Kidney tubule cell (primary cell): ENCODE data around the gene USP20.
"Not testable (repeated sequence)": the region's sequence is repeated elsewhere in the genome, so short reads cannot be mapped to it uniquely, and the experiment has no call there.

Experiments used
- DNase-seq: peaks from one replicate; pipeline ENCODE4 v3.0.0-alpha.2; 2018; ENCODE audit warnings: low spot score

Gene USP20

DNA sequence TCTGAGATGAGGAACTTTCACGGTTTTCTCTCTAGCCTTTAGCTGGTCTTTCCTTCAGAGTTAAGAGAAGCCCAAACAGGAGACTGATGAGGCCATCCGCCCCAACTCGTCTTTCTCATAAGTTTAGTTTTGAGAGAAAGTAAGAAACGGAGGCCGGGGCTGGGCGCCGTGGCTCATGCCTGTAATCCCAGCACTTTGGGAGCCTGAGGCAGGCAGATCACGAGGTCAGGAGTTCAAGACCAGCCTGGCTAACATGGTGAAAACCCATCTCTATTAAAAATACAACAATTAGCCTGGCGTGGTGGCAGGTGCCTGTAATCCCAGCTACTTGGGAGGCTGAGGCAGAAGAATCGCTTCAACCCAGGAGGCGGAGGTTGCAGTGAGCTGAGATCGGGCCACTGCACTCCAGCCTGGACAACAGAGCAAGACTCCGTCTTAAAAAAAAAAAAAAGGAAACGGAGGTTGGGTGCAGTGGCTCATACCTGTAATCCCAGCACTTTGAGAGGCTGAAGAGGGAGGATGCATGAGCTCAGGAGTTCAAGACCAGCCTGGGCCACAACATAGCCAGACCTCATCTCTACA, 55.6 kb downstream of the USP20 start:
- not testable (repeated sequence) for DNase-seq

DNA sequence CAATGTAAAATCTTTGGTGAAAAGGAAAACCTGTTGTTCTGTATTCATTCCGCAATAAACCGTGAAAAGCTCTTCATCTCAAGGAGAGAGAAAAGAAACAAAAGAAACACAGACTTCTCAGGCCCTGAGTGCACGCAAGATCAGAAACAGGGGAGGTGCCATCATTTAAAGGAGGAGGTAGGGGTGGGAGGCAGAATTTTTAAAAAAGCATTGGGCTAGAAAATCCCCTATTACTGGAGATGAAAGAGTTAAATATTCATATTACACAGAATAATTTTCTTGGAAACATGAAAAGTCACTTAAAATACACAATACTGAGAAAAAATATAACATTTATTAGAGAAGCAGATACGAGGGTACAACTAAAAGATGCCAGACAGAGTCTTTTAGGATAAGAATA, 56.3 kb downstream of the USP20 start:
- no peak for DNase-seq

DNA sequence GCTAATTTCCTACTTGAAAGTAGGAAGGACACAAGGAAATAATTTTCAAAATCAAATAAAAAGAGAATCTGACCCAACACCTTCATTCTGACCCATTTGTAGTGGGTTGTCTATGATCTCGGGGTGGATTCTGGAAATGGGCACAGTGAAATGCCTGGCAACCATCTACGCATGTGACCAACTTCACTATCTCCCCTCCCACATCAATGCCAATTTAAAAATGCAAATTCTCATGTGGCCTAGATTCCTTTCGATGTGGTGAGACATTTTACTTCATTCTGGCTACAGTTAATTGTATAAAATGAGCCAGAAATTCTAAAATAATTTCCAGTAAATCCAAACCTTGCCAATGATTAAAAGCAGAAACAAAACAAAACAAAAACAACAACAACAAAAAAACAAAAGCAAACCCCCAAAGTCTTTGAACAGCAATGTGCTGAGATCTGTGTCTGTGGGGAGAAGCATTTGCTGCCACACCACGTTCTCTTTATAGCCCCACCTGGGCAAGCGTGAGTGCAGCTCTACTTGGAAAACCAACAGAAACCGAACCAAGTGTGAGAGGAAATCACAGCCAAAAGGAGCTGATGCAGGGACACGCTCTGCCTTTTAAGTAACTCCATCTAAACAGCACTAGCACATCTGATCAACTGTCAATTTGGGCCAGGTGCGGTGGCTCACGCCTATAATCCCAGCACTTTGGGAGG, 59.0 kb downstream of the USP20 start:
- no peak for DNase-seq

GRCh38 chr9:129895376-129896268, 60.4 kb downstream of the USP20 start:
- DNase-seq: no peak

GRCh38 chr9:129897263-129897662, 62.0 kb downstream of the USP20 start:
- no peak for DNase-seq

DNA sequence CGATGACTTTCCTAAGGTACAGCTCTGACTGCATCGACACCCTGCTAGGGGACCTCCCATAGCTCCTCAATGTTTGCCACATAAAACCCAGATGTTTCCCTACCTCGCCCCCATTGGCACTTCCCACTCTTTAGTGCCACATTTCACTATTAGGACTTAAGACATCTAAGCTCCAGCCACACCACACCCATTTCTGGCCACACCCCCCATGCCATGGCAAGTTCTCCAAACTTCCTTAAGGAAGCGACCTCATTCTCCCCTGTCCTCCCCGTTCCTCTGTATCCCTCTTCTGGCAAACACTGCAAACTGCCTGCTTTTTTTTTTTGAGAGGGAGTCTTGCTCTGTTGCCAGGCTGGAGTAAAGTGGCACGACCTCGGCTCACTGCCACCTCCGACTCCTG, 62.9 kb downstream of the USP20 start:
- DNase-seq: peak; percentile 7

GRCh38 chr9:129899620-129900019, 64.4 kb downstream of the USP20 start:
- no peak for DNase-seq

- DNase-seq: no peak
These were observed 65.2 kb downstream of the USP20 start for GRCh38 chr9:129900263-129901027.

GRCh38 chr9:129901993-129902739, 66.9 kb downstream of the USP20 start:
- DNase-seq: no peak

- no peak for DNase-seq
These were observed 67.5 kb downstream of the USP20 start for GRCh38 chr9:129902740-129903134.

DNA sequence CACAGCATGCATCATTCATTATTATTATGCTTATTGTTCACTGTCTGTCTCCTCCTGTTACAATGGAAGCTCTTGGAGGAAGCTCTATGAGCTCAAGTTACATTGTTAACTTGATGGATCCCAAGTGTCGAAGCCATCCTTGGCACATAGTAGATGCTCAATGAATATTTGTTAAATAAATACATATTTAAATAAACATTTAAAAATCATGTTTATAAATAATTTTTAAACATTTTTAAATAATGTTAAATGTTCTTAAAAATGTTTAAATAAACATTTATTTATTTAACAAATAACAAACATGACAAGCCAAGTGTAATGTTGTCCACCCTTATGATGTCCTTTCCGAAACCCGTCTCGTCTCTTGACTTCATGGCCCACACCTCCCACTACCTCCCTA, 69.5 kb downstream of the USP20 start:
- no peak for DNase-seq

- DNase-seq: no peak
These were observed 71.0 kb downstream of the USP20 start for GRCh38 chr9:129906298-129906697.

DNA sequence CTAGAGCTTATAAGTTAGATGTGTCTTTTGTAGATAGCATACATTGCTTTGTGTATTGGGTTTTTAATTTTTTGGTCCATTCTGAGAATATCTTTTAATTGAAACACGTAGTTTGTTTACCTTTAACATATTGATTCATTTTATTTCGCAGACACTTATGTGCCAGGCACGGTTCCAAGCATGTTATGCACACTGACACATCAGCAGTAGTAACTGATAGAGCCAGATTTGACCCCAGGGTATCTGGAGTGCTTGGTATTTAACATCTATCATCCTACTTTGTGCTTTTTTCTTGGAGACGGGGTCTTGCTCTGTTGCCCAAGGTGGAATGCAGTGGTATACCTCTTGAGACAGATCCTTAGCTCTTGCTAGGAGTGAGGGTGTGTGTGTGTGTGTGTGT, 71.9 kb downstream of the USP20 start:
- DNase-seq: no peak

DNA sequence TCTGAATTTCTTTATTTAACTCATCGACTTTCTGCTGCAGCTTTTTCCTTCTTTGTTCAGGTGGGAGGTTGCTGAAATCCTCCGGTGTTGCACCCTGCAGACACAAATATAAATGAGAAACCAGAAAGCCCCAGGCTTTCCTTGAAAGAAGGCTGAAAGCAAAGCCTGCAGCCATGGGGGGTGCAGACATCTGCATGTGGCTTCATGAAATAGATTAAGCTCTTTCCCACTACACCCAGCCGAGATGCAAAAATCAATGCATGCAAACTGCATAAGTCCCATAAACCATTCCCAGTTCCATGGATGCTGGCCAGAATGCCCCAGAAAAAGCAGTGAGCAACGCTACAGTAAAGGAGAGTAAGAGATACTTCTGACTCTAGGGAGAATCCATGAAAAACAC, 73.6 kb downstream of the USP20 start:
- DNase-seq: no peak

DNA sequence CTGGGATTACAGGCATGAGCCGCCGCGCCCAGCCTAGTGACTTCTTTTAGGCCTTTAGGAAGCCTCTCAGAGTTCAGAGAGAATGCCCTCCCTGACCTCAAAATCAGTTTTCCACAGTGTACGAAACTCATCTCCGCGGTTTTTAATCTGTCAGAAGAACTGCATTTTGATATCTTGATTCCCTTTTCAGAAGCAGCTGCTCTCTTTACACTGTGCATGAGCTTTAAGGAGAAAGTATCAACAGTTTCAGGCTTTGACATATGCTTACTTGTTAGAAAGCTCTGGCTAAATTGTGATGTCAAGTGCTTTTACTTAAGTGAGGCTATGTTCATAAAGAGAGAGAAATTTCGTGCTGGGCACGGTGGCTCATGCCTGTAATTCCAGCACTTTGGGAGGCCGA, 74.6 kb downstream of the USP20 start:
- DNase-seq: no peak

DNA sequence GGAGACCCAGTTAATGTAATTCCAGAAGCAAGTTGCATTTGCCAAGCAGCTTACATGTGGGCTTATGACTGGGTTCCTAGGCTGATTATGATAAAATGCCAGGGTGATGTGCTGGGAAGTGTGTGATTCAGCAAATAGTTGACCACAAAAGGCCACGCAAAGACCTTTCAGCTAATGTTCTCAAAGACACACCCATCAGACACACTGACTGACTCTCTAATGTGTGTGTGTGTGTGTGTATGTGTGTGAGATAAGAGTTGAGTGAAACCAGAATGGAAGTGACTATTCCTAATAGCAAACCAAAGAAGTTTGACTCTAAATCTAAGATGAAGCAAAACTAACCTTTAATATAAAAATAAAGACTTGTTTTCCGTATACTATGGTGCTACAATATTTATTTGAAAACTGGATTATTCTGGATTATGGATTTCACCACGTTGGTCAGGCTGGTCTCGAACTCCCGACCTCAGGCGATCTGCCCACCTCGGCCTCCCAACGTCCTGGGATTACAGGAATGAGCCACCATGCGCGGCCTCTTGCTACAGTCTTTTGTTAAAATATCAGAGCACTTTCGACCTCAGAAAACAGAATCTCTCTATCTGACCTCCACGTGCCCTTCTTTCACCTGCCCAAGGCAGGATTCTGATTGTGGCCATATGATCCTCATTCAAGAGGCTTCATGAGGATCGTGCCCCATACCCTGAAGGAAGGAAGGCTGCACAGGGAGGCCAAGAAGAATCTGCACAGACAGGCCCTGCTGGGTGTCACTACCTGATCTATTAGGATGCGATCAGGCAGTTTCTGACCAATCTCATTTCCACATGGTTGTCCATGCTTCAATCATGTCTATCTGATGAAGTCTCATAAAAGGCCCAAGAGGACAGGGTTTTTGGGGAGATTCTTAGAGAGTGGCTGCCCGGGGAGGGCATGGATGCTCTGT, 75.6 kb downstream of the USP20 start:
- DNase-seq: peak; percentile 98

DNA sequence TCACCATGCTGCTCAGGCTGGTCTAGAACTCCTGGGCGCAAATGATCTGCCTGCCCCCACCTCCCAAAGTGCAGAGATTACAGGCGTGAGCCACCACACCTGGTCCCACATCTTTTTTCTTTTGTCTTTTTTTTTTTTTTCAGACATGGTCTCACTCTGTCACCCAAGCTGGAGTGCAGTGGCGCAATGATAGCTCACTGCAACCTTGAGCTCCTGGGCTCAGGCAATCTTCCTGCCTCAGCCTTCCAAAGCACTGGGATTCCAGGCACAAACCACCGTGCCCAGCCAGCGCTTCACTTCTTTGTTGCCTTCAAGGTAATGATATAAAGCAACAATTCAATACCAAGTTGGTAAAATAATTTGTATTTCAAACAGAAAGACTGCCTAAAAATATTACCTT, 78.8 kb downstream of the USP20 start:
- no peak for DNase-seq

- no peak for DNase-seq
These were observed 81.4 kb downstream of the USP20 start for GRCh38 chr9:129916707-129917106.

DNA sequence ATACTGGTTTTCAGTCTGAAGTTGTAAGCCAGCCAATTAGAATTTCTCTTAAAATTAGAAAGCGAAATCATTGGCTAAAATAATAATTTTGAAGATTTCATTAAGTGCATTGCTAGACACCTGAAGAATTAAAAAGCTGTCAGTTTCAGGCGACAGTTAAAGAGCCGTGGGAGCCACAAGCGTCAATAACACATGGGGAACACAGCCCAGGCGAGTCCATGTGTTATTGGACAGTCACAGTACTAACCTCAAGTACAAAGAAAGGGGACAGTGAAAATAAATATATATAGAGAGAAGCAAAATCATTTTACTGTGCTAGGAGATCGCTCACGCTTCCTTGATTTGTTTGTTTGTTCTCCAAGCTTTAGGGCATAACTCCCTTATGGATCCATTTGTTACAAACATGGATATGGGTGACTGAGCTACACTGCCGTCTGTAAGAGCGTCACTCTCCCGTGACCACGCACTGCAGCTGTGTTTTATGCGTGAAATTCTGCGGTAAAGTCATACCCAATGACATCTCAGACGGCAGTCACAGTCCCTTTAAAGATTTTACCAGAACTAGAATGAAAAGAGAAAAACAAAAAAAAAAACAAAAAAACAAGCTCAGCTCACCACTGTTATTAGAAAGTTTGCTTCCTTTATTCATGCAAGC, 83.2 kb downstream of the USP20 start:
- DNase-seq: no peak

- DNase-seq: no peak
These were observed 84.0 kb downstream of the USP20 start for GRCh38 chr9:129919277-129919676.
